DND-41 (cell line): ENCODE data around the gene CMTR2.

Experiments
- EZH2 ChIP-seq: IDR thresholded peaks from 3 replicates; pipeline ENCODE4 v1.6.1; 2012; ENCODE audit warnings: borderline replicate concordance, low read depth, mild to moderate bottlenecking, moderate library complexity, low read length, inconsistent platforms; ENCODE audit not compliant: severe bottlenecking
- TF ChIP-seq, protein P1 (sequence below): IDR thresholded peaks from 2 replicates; pipeline ENCODE4 v1.5.1; 2012; ENCODE audit warnings: borderline replicate concordance, low read length, moderate library complexity, mild to moderate bottlenecking; ENCODE audit not compliant: poor library complexity, severe bottlenecking; ENCODE audit errors: extremely low read depth

- TF ChIP-seq, protein P1, sequence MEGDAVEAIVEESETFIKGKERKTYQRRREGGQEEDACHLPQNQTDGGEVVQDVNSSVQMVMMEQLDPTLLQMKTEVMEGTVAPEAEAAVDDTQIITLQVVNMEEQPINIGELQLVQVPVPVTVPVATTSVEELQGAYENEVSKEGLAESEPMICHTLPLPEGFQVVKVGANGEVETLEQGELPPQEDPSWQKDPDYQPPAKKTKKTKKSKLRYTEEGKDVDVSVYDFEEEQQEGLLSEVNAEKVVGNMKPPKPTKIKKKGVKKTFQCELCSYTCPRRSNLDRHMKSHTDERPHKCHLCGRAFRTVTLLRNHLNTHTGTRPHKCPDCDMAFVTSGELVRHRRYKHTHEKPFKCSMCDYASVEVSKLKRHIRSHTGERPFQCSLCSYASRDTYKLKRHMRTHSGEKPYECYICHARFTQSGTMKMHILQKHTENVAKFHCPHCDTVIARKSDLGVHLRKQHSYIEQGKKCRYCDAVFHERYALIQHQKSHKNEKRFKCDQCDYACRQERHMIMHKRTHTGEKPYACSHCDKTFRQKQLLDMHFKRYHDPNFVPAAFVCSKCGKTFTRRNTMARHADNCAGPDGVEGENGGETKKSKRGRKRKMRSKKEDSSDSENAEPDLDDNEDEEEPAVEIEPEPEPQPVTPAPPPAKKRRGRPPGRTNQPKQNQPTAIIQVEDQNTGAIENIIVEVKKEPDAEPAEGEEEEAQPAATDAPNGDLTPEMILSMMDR = no peak
- no peak for TF ChIP-seq EZH2
Measured at GRCh38 chr16:71257768-71258167, 31.4 kb downstream of the CMTR2 start.
